ENCODE results near the gene HUNK. TPM values are rescaled to one million over a fixed set of nuclear protein-coding genes. Genes with fewer than 3 reads are reported as not detected.

HUNK gene
- total RNA-seq, 1 experiment from 2014 or later: 17.7 TPM

DNA sequence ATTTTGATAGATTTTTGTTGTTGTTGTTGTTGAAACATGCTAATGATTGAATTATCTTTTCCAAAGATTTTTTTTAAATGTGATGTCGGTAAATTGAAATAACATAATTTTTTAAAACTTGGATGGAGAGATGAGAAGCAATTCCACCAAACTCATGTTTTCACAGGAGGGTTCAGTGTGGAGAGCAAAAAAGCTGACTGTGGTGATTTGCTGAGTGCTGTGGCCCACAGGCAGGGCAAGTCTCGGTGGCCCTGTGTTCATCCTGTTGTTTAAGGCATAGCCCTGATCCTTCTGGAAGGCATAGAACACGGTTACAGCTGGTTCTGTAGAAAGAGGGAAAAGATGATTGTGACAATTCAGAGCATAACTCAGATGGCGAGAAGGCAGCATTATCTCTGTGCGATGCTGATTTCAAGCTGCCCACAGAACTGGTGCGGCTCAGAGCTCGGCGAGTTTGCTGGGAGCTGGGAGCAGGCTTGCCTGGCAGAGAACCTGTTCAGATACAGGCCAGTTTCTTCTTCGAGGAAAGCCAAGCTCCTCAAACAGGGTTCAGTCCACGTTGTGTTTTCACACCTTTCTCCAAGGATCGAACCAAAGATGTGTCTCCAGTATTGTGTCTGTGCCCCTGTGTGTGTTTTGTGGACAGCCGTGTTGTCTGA is 127.1 kb downstream of the HUNK start:
- Histone ChIP-seq H3K4me3 (no peak overlapping the region), H3K27ac (no peak overlapping the region)
- no peak for DNase-seq (ENCODE audit: low read depth in 1 of 2, low spot score in 2 of 2)

DNA sequence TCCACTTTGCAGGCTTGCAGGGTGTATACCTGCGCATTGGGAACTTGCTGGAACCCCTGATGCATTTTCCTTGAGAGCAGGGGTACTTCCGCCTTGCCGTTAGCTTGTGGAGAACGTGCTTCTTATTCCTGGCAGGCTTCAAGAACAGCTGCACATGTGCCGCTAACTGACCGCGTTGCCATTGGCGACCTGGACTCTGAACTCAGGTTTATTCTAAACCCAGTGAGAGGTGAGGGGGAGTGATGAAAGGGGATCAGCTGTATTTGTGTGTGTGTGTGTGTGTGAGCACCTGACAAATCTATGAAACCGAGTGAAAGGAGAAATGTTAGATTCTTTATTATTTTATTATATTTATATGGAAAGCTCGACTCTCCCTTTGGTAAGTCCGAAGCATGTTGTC is 128.6 kb downstream of the HUNK start:
- Histone ChIP-seq H3K9me3 (replicated peaks) (no peaks in the 10 kb centered on the region), H3K4me3 (no peak overlapping the region), H3K27ac (no peak overlapping the region), H3K4me1 (replicated peaks) (peaks cover under 1% of the 10 kb centered on the region; the same call in 1 of the 2 replicates), H3K36me3 (peaks cover 47% of the 10 kb centered on the region), H3K27me3 (replicated peaks) (no peaks in the 10 kb centered on the region)
- DNase-seq (ENCODE audit: low read depth in 1 of 2, low spot score in 2 of 2): no peak

More for the DNA sequence above, 127.1 kb downstream of the HUNK start:
- H3K4me1 ChIP-seq (replicated peaks): no peaks in the 10 kb centered on the region
- peaks cover 61% of the 10 kb centered on the region for H3K36me3 ChIP-seq
- H3K27me3 ChIP-seq (replicated peaks): no peaks in the 10 kb centered on the region
- H3K9me3 ChIP-seq (replicated peaks): no peaks in the 10 kb centered on the region

DNA sequence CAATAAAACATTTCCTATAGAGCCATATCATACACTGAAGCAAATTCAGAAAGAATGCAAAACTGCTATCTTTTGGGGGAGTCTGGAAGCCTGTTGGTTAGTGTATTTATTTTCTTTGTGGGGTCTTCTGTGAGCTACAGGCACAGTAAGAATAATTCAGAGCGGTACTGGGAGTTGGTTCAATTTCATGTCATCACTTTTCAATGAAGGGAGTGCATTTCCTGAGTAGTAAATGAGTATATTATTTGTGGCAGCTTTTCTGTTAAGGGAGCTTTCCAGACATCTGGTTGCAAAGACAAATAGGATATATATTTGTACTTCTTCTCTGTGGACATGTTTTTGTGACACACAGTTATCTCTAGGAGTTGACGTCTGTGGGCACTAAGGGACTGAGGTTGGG is 130.6 kb downstream of the HUNK start:
- H3K4me3 ChIP-seq: no peak overlapping the region
- H3K9me3 ChIP-seq (replicated peaks): no peaks in the 10 kb centered on the region
- H3K27me3 ChIP-seq (replicated peaks): no peaks in the 10 kb centered on the region
- H3K4me1 ChIP-seq (replicated peaks): peaks cover 17% of the 10 kb centered on the region
- DNase-seq (ENCODE audit: low read depth in 1 of 2, low spot score in 2 of 2): no peak
- peaks cover 29% of the 10 kb centered on the region for H3K36me3 ChIP-seq
- H3K27ac ChIP-seq: no peak overlapping the region

DNA sequence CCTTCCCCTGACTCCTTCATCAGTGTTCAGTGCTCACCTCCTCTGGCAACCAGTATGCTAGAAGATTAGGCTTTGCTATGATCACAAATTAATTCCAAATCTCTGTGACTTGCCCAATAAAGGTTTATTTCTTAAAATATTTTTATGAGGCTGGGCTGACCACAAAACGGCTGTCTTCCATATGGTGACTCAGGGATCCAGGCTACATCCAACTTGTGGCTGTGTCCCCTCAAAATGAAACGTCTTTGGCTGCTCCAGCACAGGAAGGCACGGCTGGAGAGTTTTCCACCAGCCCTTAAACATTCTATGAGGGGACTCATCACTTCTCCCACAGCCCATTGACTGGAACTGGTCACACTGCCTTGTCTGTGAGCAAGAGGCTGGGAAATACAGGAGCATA is 131.5 kb downstream of the HUNK start:
- Histone ChIP-seq H3K4me3 (no peak overlapping the region), H3K4me1 (replicated peaks) (peaks cover 17% of the 10 kb centered on the region), H3K36me3 (peaks cover 20% of the 10 kb centered on the region), H3K27ac (no peak overlapping the region), H3K27me3 (replicated peaks) (no peaks in the 10 kb centered on the region), H3K9me3 (replicated peaks) (no peaks in the 10 kb centered on the region)
- no peak for DNase-seq (ENCODE audit: low read depth in 1 of 2, low spot score in 2 of 2)

GRCh38 chr21:32007456-32007855 is 134.6 kb downstream of the HUNK start:
- Histone ChIP-seq H3K27me3 (replicated peaks) (no peaks in the 10 kb centered on the region), H3K9me3 (replicated peaks) (no peaks in the 10 kb centered on the region), H3K4me3 (no peak overlapping the region), H3K36me3 (no peaks in the 10 kb centered on the region), H3K4me1 (replicated peaks) (peaks cover 17% of the 10 kb centered on the region), H3K27ac (peak overlapping the region; percentile 44)
- peak; percentile 91 to 92 for DNase-seq (ENCODE audit: low read depth in 1 of 2, low spot score in 2 of 2)

GRCh38 chr21:32008714-32009113 is 135.9 kb downstream of the HUNK start:
- Histone ChIP-seq H3K27ac (no peak overlapping the region), H3K4me3 (no peak overlapping the region), H3K4me1 (replicated peaks) (peaks cover 17% of the 10 kb centered on the region), H3K36me3 (no peaks in the 10 kb centered on the region), H3K27me3 (replicated peaks) (no peaks in the 10 kb centered on the region), H3K9me3 (replicated peaks) (no peaks in the 10 kb centered on the region)
- no peak for DNase-seq (ENCODE audit: low read depth in 1 of 2, low spot score in 2 of 2)

- Histone ChIP-seq H3K27me3 (replicated peaks) (no peaks in the 10 kb centered on the region), H3K4me3 (no peak overlapping the region), H3K4me1 (replicated peaks) (peaks cover 17% of the 10 kb centered on the region), H3K9me3 (replicated peaks) (no peaks in the 10 kb centered on the region), H3K27ac (no peak overlapping the region), H3K36me3 (no peaks in the 10 kb centered on the region)
- DNase-seq (ENCODE audit: low read depth in 1 of 2, low spot score in 2 of 2): no peak
These were observed 136.4 kb downstream of the HUNK start for GRCh38 chr21:32009263-32009662.

DNA sequence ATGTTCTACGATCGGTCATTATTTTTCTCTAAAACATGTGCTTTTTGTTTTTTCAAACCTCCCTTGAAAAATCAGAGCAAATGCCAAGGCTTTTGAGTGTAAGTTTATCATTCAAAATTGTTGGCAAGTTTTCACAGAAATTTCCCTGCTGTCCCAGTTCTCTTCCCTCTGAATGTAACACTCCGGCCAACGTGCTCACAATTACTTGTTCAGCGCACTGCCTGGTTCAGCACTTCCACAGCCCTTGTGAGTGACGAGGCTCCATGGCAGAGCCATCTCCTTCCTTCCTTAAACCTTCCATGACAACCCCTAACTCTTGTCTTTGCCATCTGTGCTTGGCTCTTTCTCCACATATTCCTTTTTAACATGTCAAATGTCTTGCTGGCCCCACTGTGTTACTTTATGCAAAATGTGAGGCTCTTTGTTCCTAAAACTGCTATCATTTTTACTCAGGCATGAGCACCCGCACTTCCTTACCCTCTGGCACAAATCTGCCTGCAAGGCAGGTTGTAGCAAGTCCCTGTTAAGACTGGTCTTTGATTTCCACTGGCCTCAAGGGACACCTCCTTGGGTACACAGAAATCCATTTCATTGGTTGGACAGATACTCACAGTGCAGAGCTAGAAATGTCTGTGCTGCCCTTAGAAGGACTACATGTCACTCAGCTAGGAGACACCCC is 142.8 kb downstream of the HUNK start:
- no peak for DNase-seq (ENCODE audit: low read depth in 1 of 2, low spot score in 2 of 2)
- H3K36me3 ChIP-seq: no peaks in the 10 kb centered on the region
- H3K4me3 ChIP-seq: no peak overlapping the region
- no peaks in the 10 kb centered on the region for H3K9me3 ChIP-seq (replicated peaks)
- H3K27me3 ChIP-seq (replicated peaks): no peaks in the 10 kb centered on the region
- no peak overlapping the region for H3K27ac ChIP-seq
- no peaks in the 10 kb centered on the region for H3K4me1 ChIP-seq (replicated peaks)

- Histone ChIP-seq H3K27me3 (replicated peaks) (no peaks in the 10 kb centered on the region), H3K9me3 (replicated peaks) (no peaks in the 10 kb centered on the region), H3K4me3 (no peak overlapping the region), H3K36me3 (no peaks in the 10 kb centered on the region), H3K4me1 (replicated peaks) (no peaks in the 10 kb centered on the region), H3K27ac (no peak overlapping the region)
- no peak for DNase-seq (ENCODE audit: low read depth in 1 of 2, low spot score in 2 of 2)
These were observed 145.6 kb downstream of the HUNK start for GRCh38 chr21:32018381-32018780.

- H3K27ac ChIP-seq: no peak overlapping the region
- no peak overlapping the region for H3K4me3 ChIP-seq
- H3K36me3 ChIP-seq: no peaks in the 10 kb centered on the region
- DNase-seq (ENCODE audit: low read depth in 1 of 2, low spot score in 2 of 2): no peak
- H3K27me3 ChIP-seq (replicated peaks): no peaks in the 10 kb centered on the region
- no peaks in the 10 kb centered on the region for H3K4me1 ChIP-seq (replicated peaks)
- H3K9me3 ChIP-seq (replicated peaks): no peaks in the 10 kb centered on the region
These were observed 147.7 kb downstream of the HUNK start for GRCh38 chr21:32020564-32020963.

- DNase-seq (ENCODE audit: low read depth in 1 of 2, low spot score in 2 of 2): no peak
- Histone ChIP-seq H3K4me1 (replicated peaks) (no peaks in the 10 kb centered on the region), H3K9me3 (replicated peaks) (no peaks in the 10 kb centered on the region), H3K4me3 (no peak overlapping the region), H3K36me3 (no peaks in the 10 kb centered on the region), H3K27ac (no peak overlapping the region), H3K27me3 (replicated peaks) (no peaks in the 10 kb centered on the region)
These were observed 148.6 kb downstream of the HUNK start for GRCh38 chr21:32021319-32021994.

- no peak for DNase-seq (ENCODE audit: low read depth in 1 of 2, low spot score in 2 of 2)
- H3K9me3 ChIP-seq (replicated peaks): no peaks in the 10 kb centered on the region
- H3K27ac ChIP-seq: no peak overlapping the region
- no peaks in the 10 kb centered on the region for H3K36me3 ChIP-seq
- no peak overlapping the region for H3K4me3 ChIP-seq
- no peaks in the 10 kb centered on the region for H3K27me3 ChIP-seq (replicated peaks)
- no peaks in the 10 kb centered on the region for H3K4me1 ChIP-seq (replicated peaks)
These were observed 149.3 kb downstream of the HUNK start for GRCh38 chr21:32022146-32022545.

DNA sequence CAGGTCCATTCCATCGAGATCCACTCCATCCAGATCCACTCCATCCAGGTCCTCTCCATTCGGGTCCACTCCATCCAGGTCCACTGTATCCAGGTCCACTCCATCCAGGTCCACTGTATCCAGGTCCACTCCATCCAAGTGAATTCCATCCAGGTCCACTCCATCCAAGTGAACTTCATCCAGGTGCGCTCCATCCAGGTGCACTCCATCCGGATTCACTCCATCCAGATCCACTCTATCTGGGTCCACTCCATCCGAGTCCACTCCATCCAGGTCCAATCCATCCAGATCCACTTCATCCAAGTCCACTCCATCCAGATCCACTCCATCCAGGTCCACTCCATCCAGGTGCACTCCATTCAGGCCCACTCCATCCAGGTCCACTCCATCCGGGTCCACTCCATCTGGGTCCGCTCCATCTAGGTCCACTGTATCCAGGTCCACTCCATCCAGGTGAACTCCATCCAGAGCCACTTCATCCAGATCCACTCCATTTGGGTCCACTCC is 157.4 kb downstream of the HUNK start:
- DNase-seq (ENCODE audit: low read depth in 1 of 2, low spot score in 2 of 2): no peak
- Histone ChIP-seq H3K4me3 (no peak overlapping the region), H3K27ac (no peak overlapping the region), H3K4me1 (replicated peaks) (no peaks in the 10 kb centered on the region), H3K9me3 (replicated peaks) (no peaks in the 10 kb centered on the region), H3K36me3 (no peaks in the 10 kb centered on the region), H3K27me3 (replicated peaks) (no peaks in the 10 kb centered on the region)

GRCh38 chr21:32034850-32035249 is 162.0 kb downstream of the HUNK start:
- Histone ChIP-seq H3K4me3 (no peak overlapping the region), H3K27ac (no peak overlapping the region), H3K27me3 (replicated peaks) (no peaks in the 10 kb centered on the region), H3K4me1 (replicated peaks) (no peaks in the 10 kb centered on the region), H3K9me3 (replicated peaks) (no peaks in the 10 kb centered on the region), H3K36me3 (no peaks in the 10 kb centered on the region)
- no peak for DNase-seq (ENCODE audit: low read depth in 1 of 2, low spot score in 2 of 2)

Data from SJSA1 (cell line).